ENCODE measurements around the gene HOXD11. TPM values are rescaled to one million over a fixed set of nuclear protein-coding genes. Genes with fewer than 3 reads are reported as not detected.

Gene HOXD11
- total and polyA plus RNA-seq, 11 donors: not detected

GRCh38 chr2:176154576-176155252, 47.6 kb downstream of the HOXD11 start:
- 19 to 48% (median 33%) methylated on average over 11 of the region's 11 CpGs for WGBS, 4 donors
- intact Hi-C loops (cut with DNase I): loop anchor here in 1 of 10 donors (10.0 kb wide), 1 partner anchor 110 kb away; the partner anchor contains the start of gene MTX2

GRCh38 chr2:176155356-176156044, 48.4 kb downstream of the HOXD11 start:
- no peak overlapping the region for H3K27ac ChIP-seq
- TF ChIP-seq POLR2A (IDR thresholded peaks at IDR 0.05) (no peak), CTCF (IDR thresholded peaks at IDR 0.05) (no peak)
- no peaks in the 10 kb centered on the region for H3K9me3 ChIP-seq
- H3K27me3 ChIP-seq: peaks cover 75 to 100% (median 98%) of the 10 kb centered on the region in 9 donors
- no peak for ATAC-seq
- intact Hi-C loops (cut with DNase I): loop anchor here in 1 of 10 donors (10.0 kb wide), 1 partner anchor 109 kb away; the partner anchor contains the start of gene MTX2
- DNase-seq: no peak
- H3K36me3 ChIP-seq: no peaks in the 10 kb centered on the region
- peaks cover 0 to 43% (median 16%) of the 10 kb centered on the region in 12 donors for H3K4me1 ChIP-seq
- 13 to 31% (median 24%) methylated on average over 6 of the region's 6 CpGs for WGBS, 4 donors
- H3K4me3 ChIP-seq: no peak overlapping the region

More at GRCh38 chr2:176154576-176155252, 47.6 kb downstream of the HOXD11 start:
- Histone ChIP-seq H3K4me1 (peaks cover 0 to 35% (median 11%) of the 10 kb centered on the region in 12 donors), H3K27ac (no peak overlapping the region), H3K36me3 (no peaks in the 10 kb centered on the region), H3K4me3 (no peak overlapping the region), H3K27me3 (peaks cover 72 to 100% (median 98%) of the 10 kb centered on the region in 9 donors), H3K9me3 (no peaks in the 10 kb centered on the region)
- no peak for ATAC-seq
- DNase-seq: no peak
- TF ChIP-seq CTCF (IDR thresholded peaks at IDR 0.05) (no peak), POLR2A (IDR thresholded peaks at IDR 0.05) (no peak)

GRCh38 chr2:176156301-176156806, 49.3 kb downstream of the HOXD11 start:
- intact Hi-C loops (cut with DNase I): loop anchor here in 1 of 10 donors (10.0 kb wide), 1 partner anchor 108 kb away; the partner anchor contains the start of gene MTX2
- peaks cover 75 to 100% (median 98%) of the 10 kb centered on the region in 9 donors for H3K27me3 ChIP-seq
- TF ChIP-seq POLR2A (IDR thresholded peaks at IDR 0.05) (no peak), CTCF (IDR thresholded peaks at IDR 0.05) (no peak)

More at GRCh38 chr2:176156301-176156806, 49.3 kb downstream of the HOXD11 start:
- no peak for DNase-seq
- ATAC-seq: no peak
- peaks cover 0 to 47% (median 16%) of the 10 kb centered on the region in 12 donors for H3K4me1 ChIP-seq
- 14 to 48% (median 34%) methylated on average over 8 of the region's 8 CpGs for WGBS, 4 donors
- H3K27ac ChIP-seq: no peak overlapping the region
- H3K36me3 ChIP-seq: no peaks in the 10 kb centered on the region
- no peaks in the 10 kb centered on the region for H3K9me3 ChIP-seq
- no peak overlapping the region for H3K4me3 ChIP-seq

Measured in heart left ventricle (tissue), 16 donors.